Stomach smooth muscle (tissue), 2 donors: ENCODE data around the gene DBH.

Source experiments
- H3K27ac ChIP-seq: one replicate; pipeline ENCODE4 v1.7.0; 2013; ENCODE audit warnings: mild to moderate bottlenecking, low read length, inconsistent platforms
- H3K27me3 ChIP-seq, 2 donors: one replicate each; pipeline ENCODE4 v1.7.0; 2013; ENCODE audit warnings: low read length in 2 of 2; ENCODE audit not compliant: insufficient read depth in 2 of 2, control insufficient read depth in 1 of 2
- H3K36me3 ChIP-seq, 2 donors: one replicate each; pipeline ENCODE4 v1.7.0; 2013; ENCODE audit warnings: low read length in 2 of 2; ENCODE audit not compliant: control insufficient read depth in 2 of 2, insufficient read depth in 2 of 2
- H3K4me1 ChIP-seq: one replicate; pipeline ENCODE4 v1.7.0; 2013; ENCODE audit warnings: low read length; ENCODE audit not compliant: control insufficient read depth, insufficient read depth
- H3K4me3 ChIP-seq, 2 donors: one replicate each; pipeline ENCODE4 v1.7.0; 2013; ENCODE audit warnings: low read length in 2 of 2
- H3K9ac ChIP-seq, 2 donors: one replicate each; pipeline ENCODE4 v1.7.0; 2013; ENCODE audit warnings: low read length in 2 of 2, mild to moderate bottlenecking in 1 of 2
- H3K9me3 ChIP-seq, 2 donors: one replicate each; pipeline ENCODE4 v1.7.0; 2013; ENCODE audit warnings: low read length in 2 of 2; ENCODE audit not compliant: control insufficient read depth in 2 of 2
- donor health status: healthy.
- donor health status: Pancreatic carcinoma.

The DBH gene

GRCh38 chr9:133635533-133636531, at the start of gene DBH:
DBH (plus strand) TSS chr9:133636363; CDS start chr9:133636372, 9 bp downstream.
- H3K4me3 ChIP-seq, result no peak within 1 kb of the TSS
- no peak within 1 kb of the TSS for H3K9ac ChIP-seq
- peaks cover 5 to 23% of the 10 kb centered on the region in 2 donors for H3K27me3 ChIP-seq
- H3K9me3 ChIP-seq, result no peaks in the 10 kb centered on the region
- H3K36me3 ChIP-seq, result no peaks in the 10 kb centered on the region
- no peaks in the 10 kb centered on the region for H3K4me1 ChIP-seq
- no peak within 1 kb of the TSS for H3K27ac ChIP-seq

- Histone ChIP-seq H3K27ac (no peak overlapping the region), H3K4me1 (peaks cover 23% of the 10 kb centered on the region), H3K9ac (no peak overlapping the region), H3K36me3 (no peaks in the 10 kb centered on the region), H3K4me3 (no peak overlapping the region), H3K9me3 (no peaks in the 10 kb centered on the region), H3K27me3 (peaks cover 17 to 32% of the 10 kb centered on the region in 2 donors)
Observed at GRCh38 chr9:133587051-133587450, 49.1 kb upstream of the DBH start.

- H3K27ac ChIP-seq, result no peak overlapping the region
- peaks cover 20% of the 10 kb centered on the region for H3K4me1 ChIP-seq
- H3K9me3 ChIP-seq, result no peaks in the 10 kb centered on the region
- no peak overlapping the region for H3K9ac ChIP-seq
- no peaks in the 10 kb centered on the region for H3K36me3 ChIP-seq
- no peak overlapping the region for H3K4me3 ChIP-seq
- H3K27me3 ChIP-seq, result peaks cover 14 to 28% of the 10 kb centered on the region in 2 donors
Observed at GRCh38 chr9:133587466-133587865, 48.7 kb upstream of the DBH start.

- Histone ChIP-seq H3K4me3 (no peak overlapping the region), H3K9me3 (no peaks in the 10 kb centered on the region), H3K27me3 (peaks cover 7 to 17% of the 10 kb centered on the region in 2 donors), H3K4me1 (peaks cover 14% of the 10 kb centered on the region), H3K9ac (no peak overlapping the region), H3K27ac (no peak overlapping the region), H3K36me3 (no peaks in the 10 kb centered on the region)
Observed at GRCh38 chr9:133589454-133590227, 46.5 kb upstream of the DBH start.

- Histone ChIP-seq H3K4me1 (peaks cover 7% of the 10 kb centered on the region), H3K9ac (no peak overlapping the region), H3K36me3 (no peaks in the 10 kb centered on the region), H3K9me3 (no peaks in the 10 kb centered on the region), H3K4me3 (no peak overlapping the region), H3K27me3 (peaks cover 7 to 17% of the 10 kb centered on the region in 2 donors), H3K27ac (no peak overlapping the region)
Observed at GRCh38 chr9:133590231-133590855, 45.8 kb upstream of the DBH start.

GRCh38 chr9:133591116-133591910, 44.9 kb upstream of the DBH start:
- Histone ChIP-seq H3K9ac (no peak overlapping the region), H3K27me3 (peaks cover 4 to 10% of the 10 kb centered on the region in 2 donors), H3K27ac (no peak overlapping the region), H3K4me3 (no peak overlapping the region), H3K36me3 (no peaks in the 10 kb centered on the region), H3K4me1 (no peaks in the 10 kb centered on the region), H3K9me3 (peaks cover 0 to under 1% of the 10 kb centered on the region in 2 donors)

- Histone ChIP-seq H3K27me3 (peaks cover 2 to 8% of the 10 kb centered on the region in 2 donors), H3K9me3 (peaks cover 0 to 5% of the 10 kb centered on the region in 2 donors), H3K4me3 (no peak overlapping the region), H3K4me1 (no peaks in the 10 kb centered on the region), H3K9ac (no peak overlapping the region), H3K36me3 (no peaks in the 10 kb centered on the region), H3K27ac (no peak overlapping the region)
Observed at GRCh38 chr9:133591985-133592384, 44.2 kb upstream of the DBH start.

- H3K9me3 ChIP-seq, result peaks cover 4 to 14% of the 10 kb centered on the region in 2 donors
- H3K27me3 ChIP-seq, result peaks cover 2 to 8% of the 10 kb centered on the region in 2 donors
- H3K4me1 ChIP-seq, result no peaks in the 10 kb centered on the region
- no peak overlapping the region for H3K27ac ChIP-seq
- H3K4me3 ChIP-seq, result no peak overlapping the region
- no peaks in the 10 kb centered on the region for H3K36me3 ChIP-seq
- H3K9ac ChIP-seq, result no peak overlapping the region
Observed at GRCh38 chr9:133592731-133593409, 43.3 kb upstream of the DBH start.

- Histone ChIP-seq H3K4me1 (no peaks in the 10 kb centered on the region), H3K9me3 (peaks cover 4 to 18% of the 10 kb centered on the region in 2 donors), H3K4me3 (no peak overlapping the region), H3K27ac (no peak overlapping the region), H3K36me3 (no peaks in the 10 kb centered on the region), H3K27me3 (peaks cover 2 to 8% of the 10 kb centered on the region in 2 donors), H3K9ac (no peak overlapping the region)
Observed at GRCh38 chr9:133593587-133594253, 42.4 kb upstream of the DBH start.
